WI38 (cell line): ENCODE measurements around the gene CHD1L.
A peak's percentile ranks its signal among the peaks of the same experiment; 100 is the strongest.
"Not testable (repeated sequence)": the region's sequence is repeated elsewhere in the genome, so short reads cannot be mapped to it uniquely, and the experiment has no call there.

Experiments
- H3K4me3 ChIP-seq: 2 replicates; pipeline ENCODE4 v1.5.1; 2011; ENCODE audit warnings: low read depth, mild to moderate bottlenecking, control low read depth, low read length
- CTCF ChIP-seq: IDR thresholded peaks from 2 replicates; pipeline ENCODE4 v1.5.1; 2012; ENCODE audit warnings: low read depth, mild to moderate bottlenecking, control low read depth, low read length

Gene CHD1L

GRCh38 chr1:147216124-147216523, 26.4 kb upstream of the CHD1L start:
- no peak for TF ChIP-seq CTCF

GRCh38 chr1:147217141-147217540, 25.3 kb upstream of the CHD1L start:
- TF ChIP-seq CTCF, result no peak
- H3K4me3 ChIP-seq, result no peak overlapping the region

More at GRCh38 chr1:147216124-147216523, 26.4 kb upstream of the CHD1L start:
- no peak overlapping the region for H3K4me3 ChIP-seq

- no peak overlapping the region for H3K4me3 ChIP-seq
- TF ChIP-seq CTCF, result no peak
These were observed 23.9 kb upstream of the CHD1L start for GRCh38 chr1:147218606-147219005.

GRCh38 chr1:147223740-147224615, 18.5 kb upstream of the CHD1L start:
- TF ChIP-seq CTCF, result no peak
- no peak overlapping the region for H3K4me3 ChIP-seq

GRCh38 chr1:147225193-147225730, 17.2 kb upstream of the CHD1L start, which contains the start of gene FMO5:
FMO5 (minus strand) TSS chr1:147225339; CDS start chr1:147225029, 310 bp downstream.
- TF ChIP-seq CTCF, result no peak
- peak within 1 kb of the TSS; percentile 78 for H3K4me3 ChIP-seq

GRCh38 chr1:147231032-147231431, 11.5 kb upstream of the CHD1L start:
- H3K4me3 ChIP-seq, result not testable (repeated sequence)

- H3K4me3 ChIP-seq, result not testable (repeated sequence)
These were observed 8.6 kb upstream of the CHD1L start for GRCh38 chr1:147233903-147234302.

- TF ChIP-seq CTCF, result no peak
- H3K4me3 ChIP-seq, result no peak overlapping the region
These were observed 6.7 kb upstream of the CHD1L start for GRCh38 chr1:147235822-147236221.
